Measurements from ENCODE around the gene FHIT.

FHIT gene

DNA sequence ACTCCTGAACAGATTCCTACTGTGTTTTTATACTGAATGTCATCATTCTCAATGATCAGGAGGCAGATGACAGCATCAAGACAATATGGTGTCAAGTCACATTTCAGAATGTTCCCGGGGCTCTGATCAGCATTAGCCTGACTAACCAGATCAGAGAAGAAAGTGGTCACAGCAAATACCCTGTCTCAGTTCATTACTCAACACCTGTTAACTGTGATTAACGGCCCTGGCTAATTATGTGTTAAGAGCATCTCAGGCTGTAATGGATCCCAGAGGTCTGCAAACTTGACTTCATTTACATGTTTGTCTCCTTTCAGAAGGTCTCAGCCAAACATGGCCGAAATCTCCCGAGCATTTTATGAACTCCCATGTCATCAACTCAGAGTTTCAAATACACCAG is 833.7 kb downstream of the FHIT start:
- no peak for DNase-seq (ENCODE audit: low read depth in 3 of 3)

- no peak for DNase-seq (ENCODE audit: low read depth in 3 of 3)
These were observed 837.2 kb downstream of the FHIT start for GRCh38 chr3:60414011-60414410.

DNA sequence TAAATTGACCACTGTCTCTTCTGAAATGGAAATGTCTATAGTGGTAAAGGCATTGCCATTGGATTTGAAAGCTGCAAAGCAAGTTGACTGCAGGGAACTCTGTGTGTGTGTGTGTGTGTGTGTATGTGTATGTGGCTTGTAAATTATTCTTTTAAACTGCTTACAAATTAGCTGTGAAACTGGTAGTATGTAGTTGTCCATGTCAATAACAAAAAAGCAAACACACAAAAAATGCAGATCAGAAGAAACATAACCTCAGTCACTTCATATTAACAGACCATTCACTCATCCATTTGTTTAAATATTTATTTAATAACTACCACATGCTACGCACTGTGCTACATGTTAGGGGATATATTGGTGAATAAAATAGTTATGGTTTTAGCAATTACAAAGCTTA is 837.7 kb downstream of the FHIT start:
- no peak for DNase-seq (ENCODE audit: low read depth in 3 of 3)

- no peak for DNase-seq (ENCODE audit: low read depth in 3 of 3)
These were observed 847.4 kb downstream of the FHIT start for GRCh38 chr3:60403866-60404265.

DNA sequence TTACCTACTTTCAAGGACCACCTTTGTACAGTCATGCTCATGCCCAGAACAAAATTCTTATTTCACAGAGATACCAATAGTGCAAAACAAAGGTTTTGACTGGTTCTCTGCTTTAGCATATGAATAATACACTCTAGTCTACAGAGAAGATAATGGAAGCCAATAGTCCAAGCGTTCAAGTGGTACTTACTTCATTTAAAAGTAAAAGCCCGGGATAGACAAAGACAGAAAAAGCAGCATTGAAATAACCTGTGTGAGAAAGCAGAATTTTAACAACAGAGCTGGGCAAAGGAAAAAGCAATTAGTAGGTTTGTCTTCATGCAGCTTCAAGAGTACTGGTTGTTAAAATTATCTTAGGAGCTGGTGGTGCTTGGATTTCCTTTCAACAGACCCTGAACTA is 848.3 kb downstream of the FHIT start:
- DNase-seq (ENCODE audit: low read depth in 3 of 3): no peak

- DNase-seq (ENCODE audit: low read depth in 3 of 3): no peak
These were observed 851.1 kb downstream of the FHIT start for GRCh38 chr3:60399861-60400845.

GRCh38 chr3:60399292-60399691 is 852.0 kb downstream of the FHIT start:
- no peak for DNase-seq (ENCODE audit: low read depth in 3 of 3)

- no peak for DNase-seq (ENCODE audit: low read depth in 3 of 3)
These were observed 856.0 kb downstream of the FHIT start for GRCh38 chr3:60395173-60395762.

DNA sequence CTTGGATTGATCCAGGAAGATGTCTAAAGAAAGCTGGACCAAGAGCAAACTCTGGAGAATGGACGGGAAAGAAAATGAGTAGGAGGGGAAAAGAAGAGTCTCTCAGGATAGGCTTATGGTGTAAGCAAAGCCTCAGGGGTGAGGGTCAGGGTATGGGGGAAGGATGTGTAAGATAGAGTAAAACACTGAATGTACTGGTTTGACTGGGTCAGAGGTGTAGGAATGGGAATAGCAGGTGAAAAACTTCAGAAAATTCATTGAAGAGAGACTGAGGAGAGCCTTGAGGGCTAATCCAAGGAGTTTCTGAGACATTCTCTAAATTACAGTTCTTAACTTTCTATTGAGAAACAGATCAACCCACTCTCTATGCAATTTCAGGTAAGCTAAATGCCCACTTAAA is 857.3 kb downstream of the FHIT start:
- no peak for DNase-seq (ENCODE audit: low read depth in 3 of 3)

GRCh38 chr3:60392501-60392900 is 858.8 kb downstream of the FHIT start:
- no peak for DNase-seq (ENCODE audit: low read depth in 3 of 3)

- no peak for DNase-seq (ENCODE audit: low read depth in 3 of 3)
These were observed 860.0 kb downstream of the FHIT start for GRCh38 chr3:60391292-60391691.

DNA sequence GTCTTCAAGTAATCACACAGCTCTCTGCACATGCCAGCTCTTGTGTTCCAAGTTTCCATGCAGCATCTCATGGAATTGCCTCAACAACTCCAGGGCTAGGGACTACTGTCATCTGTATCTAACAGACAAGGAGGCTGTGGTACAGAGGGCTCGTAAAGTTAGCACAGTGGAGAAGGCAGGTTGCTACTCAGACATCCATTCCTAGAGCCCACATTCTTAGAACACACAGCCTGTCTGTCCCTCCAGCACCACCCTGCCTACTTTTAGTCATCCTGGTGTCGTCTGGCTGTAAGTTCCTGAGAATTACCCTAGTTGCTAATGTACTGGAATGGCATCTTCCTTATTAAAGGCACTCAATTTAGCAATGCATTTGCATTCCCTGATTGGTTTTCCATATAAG is 862.5 kb downstream of the FHIT start:
- DNase-seq (ENCODE audit: low read depth in 3 of 3): no peak

DNA sequence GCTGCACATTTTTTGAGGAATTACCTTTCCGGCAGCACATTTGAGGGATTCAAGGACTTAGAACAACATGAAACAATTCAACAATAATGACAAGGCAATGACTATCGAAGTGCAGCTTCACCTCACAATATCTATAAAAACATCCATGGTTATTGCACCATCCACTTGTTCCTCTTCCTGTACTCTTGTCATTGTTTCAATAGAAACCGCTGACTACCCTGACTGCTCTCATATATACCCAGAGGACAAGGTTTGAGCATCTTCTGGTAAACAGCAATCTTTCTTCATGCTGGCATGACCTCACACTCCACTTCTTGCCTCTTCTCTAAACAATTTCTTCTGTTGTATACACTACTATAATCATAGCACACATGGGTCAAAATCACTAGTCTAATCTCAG is 864.9 kb downstream of the FHIT start:
- DNase-seq (ENCODE audit: low read depth in 3 of 3): no peak

DNA sequence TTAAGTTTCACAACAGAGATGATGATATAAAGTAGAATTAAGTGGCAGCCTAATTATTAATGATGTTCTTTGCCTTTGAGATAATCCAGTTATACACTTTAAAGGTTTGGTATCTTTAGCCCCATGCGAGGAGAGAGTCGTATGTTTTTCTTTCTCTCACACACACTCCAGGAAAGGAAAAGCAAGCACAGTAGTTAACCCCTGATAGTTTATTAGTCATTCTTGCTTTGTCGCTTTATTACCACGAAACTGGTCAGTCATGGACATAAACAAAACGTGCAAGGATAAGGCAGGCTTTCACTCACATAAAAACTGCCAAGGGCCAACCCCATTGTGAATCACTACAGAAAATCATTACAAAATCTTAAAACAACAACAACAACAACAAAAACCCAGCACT is 866.9 kb downstream of the FHIT start:
- no peak for DNase-seq (ENCODE audit: low read depth in 3 of 3)

- DNase-seq (ENCODE audit: low read depth in 3 of 3): no peak
These were observed 867.9 kb downstream of the FHIT start for GRCh38 chr3:60383345-60383744.

- DNase-seq (ENCODE audit: low read depth in 3 of 3): no peak
These were observed 884.8 kb downstream of the FHIT start for GRCh38 chr3:60366486-60366885.

GRCh38 chr3:60365360-60365759 is 885.9 kb downstream of the FHIT start:
- DNase-seq (ENCODE audit: low read depth in 3 of 3): no peak

DNA sequence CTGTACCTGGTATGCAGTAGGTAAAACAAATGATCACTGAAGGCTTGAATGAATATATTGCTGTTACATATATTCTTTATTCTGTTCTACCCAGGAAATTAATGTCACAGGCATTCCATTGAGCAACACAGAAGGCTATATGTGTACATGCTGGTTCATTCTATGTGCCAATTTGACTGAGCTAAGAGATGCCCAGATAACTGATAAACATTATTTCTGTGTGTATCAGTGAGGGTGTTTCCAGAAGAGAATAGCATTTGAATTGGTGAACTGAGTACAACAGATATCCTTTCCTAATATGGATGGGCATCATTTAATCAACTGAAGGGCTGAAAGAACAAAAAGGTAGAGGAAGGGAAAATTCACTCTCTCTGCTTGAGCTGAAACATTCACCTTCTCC is 886.8 kb downstream of the FHIT start:
- no peak for DNase-seq (ENCODE audit: low read depth in 3 of 3)

DNA sequence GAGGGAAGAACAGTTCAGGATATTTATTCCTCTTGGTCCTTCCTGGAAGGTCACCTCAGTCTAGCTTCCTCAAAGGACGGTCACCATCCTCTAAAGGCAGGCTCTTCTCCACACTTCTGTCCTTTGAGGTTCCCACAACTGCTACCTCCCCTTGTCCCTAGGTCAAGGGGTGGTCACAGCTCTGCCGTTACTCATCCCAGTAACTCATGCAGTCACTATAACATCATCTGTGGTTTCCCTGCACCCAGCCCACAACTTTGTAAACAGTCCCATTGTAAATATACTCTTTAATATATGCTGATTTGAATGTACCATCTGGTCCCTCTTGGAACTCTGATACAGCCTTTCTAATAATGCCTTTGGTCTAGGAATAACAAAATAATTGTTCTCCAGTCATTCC is 887.4 kb downstream of the FHIT start:
- DNase-seq (ENCODE audit: low read depth in 3 of 3): no peak

DNA sequence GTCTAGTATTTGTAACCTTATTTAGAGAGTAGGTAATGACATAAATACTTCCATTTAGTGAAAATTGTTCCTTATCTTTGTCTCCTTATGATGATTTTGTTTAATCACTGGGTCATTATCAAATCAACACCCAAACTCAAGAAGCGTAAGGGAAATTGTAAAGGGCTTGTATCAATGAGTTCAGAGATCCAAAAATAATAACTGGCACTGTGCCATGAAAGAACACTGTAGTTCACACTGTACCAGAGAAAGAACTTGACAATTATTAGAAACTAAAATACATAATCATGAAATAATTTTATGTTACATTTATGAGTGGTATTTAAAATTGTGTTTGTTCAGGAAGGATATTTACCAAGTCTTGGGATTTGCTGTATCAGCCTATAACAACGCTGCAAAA is 895.4 kb downstream of the FHIT start:
- no peak for DNase-seq (ENCODE audit: low read depth in 3 of 3)

- DNase-seq (ENCODE audit: low read depth in 3 of 3): no peak
These were observed 899.8 kb downstream of the FHIT start for GRCh38 chr3:60351481-60351880.

DNA sequence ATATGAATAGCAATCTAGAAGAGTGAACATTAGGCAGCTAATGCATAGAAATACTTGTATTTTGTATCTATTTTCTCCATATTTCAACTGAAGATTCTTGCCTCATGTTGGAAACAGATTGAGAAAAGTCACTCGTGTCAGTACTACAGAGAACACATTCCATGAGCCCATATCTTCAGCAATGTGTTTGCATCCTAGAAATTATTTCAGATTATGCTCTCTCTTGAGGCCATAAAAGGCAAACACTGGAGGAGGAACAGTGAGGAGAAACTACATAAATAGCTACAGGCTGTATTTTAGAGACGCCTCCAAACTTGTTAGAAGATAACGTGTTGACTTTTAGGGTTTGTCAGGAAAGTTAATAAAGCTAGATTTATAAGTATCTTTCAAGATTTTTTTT is 906.9 kb downstream of the FHIT start:
- no peak for DNase-seq (ENCODE audit: low read depth in 3 of 3)

DNA sequence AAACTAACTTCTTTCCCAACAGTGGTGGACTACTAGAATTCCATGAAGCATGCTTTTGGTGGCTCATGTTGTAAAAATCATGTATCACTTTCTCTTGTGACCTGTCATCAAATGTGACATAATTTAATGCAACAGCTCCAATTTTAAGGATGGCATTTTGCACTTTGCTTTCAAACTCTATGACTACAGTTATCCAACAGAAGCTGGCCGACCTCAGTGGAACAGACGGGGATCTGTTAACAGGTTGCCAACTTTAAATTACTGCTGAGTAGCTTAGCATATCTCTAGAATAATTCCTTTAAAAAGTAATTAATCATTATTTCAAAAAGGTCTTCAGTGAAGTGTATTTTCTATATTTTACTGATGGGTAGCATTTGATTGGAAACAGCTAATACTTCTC is 907.4 kb downstream of the FHIT start:
- no peak for DNase-seq (ENCODE audit: low read depth in 3 of 3)

All from stimulated activated CD4-positive, alpha-beta T cell treated with anti-CD3 and anti-CD28 coated beads, TNF-alpha, amount 100 ng/mL, for 4 hours (primary cell).